Glomerular visceral epithelial cell (primary cell): Measurements from ENCODE around the gene FAM25C.
"Not testable (repeated sequence)": the region's sequence is repeated elsewhere in the genome, so short reads cannot be mapped to it uniquely, and the experiment has no call there.

Source experiments
- DNase-seq: peaks from one replicate; pipeline ENCODE4 v3.0.0-alpha.2; 2016; ENCODE audit errors: extremely low spot score

Gene FAM25C

GRCh38 chr10:47957158-47957557 is 42.4 kb downstream of the FAM25C start:
- DNase-seq = not testable (repeated sequence)

DNA sequence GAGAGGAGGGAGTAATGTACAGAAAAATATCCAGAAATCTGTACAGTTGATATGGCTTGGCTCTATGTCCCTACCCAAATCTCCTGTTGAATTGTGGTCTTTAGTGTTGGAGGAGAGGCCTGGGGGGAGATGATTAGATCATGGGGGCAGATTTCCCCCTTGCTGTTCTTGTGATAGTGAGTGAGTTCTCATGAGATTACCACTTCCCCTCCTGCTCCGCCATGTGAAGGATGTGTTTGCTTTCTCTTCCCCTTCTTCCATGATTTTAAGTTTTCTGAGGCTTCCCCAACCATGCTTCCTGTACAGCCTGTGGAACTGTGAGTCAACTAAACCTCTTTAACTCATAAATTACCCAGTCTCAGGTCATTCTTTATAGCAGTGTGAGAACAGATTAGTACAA is 52.2 kb downstream of the FAM25C start:
- DNase-seq = not testable (repeated sequence)
